Measurements from ENCODE around the gene THSD7A.

GRCh38 chr7:11567571-11567970 lies 264.4 kb downstream of the THSD7A start:
- no peak for TF ChIP-seq CTCF (IDR thresholded peaks at IDR 0.05)
- TF ChIP-seq POLR2A (IDR thresholded peaks at IDR 0.05) = no peak
- no peak for TF ChIP-seq EP300 (IDR thresholded peaks at IDR 0.05)

All from tibial nerve (tissue), 4 donors.